GM19452 (cell line): ENCODE measurements around the gene PDXK.
A peak's percentile ranks its signal among the peaks of the same experiment; 100 is the strongest.

Experiments
- ATAC-seq: cut with Tn5 transposase; IDR thresholded peaks from one replicate; pipeline ENCODE4 v1.9.1; 2021; ENCODE audit not compliant: unreplicated experiment

PDXK gene

DNA sequence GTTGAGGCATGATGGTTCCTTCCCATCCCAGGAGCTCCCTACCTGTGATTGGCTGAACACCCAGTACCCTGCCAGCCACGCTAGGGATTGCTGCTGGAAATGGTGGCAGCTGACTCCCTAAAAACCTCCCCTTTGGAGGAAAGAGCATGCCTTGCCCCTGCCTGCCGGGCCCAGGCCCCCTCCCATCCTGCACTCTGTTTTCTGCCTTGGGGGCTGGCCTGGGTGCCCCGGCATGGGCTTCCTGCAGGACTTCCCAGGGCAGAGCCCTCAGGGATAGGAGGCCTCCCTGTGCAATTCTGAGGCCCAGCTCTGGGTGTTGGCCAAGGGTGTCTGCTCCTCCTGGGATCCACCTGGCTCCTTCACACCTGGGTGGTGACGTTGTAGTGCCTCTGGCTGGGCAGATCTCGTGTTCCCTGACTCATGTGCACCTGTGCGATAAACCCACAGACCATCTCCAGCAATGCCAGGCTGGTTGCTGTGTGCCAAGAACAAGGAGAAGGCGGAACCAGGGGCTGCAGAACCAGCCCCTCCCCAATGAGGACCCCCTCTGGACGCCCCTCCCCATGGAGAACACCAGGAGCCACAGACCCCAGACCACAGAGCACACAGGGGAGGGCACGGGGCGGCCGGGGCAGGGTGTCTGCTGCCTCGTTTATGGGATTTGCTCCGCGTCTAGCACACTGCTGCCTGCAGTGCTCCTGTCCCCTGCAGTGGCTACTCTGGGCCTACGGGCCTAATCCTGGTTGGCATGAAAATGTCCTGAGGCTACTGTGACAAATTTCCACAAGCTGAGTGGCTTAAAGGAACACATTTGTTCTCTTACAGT, 43.6 kb downstream of the PDXK start:
- ATAC-seq, result no peak

DNA sequence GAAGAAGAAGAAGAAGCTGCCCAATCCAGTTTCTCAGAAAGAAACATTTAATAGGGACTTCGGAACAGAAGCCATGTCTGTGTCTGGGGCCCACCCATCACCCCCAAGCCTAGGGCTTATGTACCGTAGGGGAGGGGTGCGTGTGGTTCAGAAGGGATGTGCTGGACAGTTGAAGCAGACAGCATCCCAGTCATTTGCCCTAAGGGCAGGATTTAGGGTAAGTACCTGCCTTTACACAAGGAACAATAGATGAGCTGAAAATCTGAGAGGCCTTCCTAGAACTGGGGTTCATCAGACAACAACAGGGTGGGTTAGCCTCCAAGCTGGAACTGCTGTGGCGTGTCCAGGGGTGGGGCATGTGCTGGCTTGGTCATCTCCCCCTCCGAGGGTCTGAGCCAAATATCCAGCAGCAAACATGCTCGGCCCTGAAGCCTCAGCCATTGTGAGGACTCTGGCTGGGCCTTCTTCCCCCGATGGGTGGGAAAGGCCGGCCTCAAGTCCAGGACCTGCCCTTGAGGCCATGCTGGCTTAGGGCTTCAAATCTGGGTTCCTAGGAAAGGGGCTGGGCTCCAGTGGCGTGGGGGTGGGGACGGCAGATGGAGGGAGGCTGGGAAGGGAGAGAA, 45.1 kb downstream of the PDXK start:
- ATAC-seq, result no peak

DNA sequence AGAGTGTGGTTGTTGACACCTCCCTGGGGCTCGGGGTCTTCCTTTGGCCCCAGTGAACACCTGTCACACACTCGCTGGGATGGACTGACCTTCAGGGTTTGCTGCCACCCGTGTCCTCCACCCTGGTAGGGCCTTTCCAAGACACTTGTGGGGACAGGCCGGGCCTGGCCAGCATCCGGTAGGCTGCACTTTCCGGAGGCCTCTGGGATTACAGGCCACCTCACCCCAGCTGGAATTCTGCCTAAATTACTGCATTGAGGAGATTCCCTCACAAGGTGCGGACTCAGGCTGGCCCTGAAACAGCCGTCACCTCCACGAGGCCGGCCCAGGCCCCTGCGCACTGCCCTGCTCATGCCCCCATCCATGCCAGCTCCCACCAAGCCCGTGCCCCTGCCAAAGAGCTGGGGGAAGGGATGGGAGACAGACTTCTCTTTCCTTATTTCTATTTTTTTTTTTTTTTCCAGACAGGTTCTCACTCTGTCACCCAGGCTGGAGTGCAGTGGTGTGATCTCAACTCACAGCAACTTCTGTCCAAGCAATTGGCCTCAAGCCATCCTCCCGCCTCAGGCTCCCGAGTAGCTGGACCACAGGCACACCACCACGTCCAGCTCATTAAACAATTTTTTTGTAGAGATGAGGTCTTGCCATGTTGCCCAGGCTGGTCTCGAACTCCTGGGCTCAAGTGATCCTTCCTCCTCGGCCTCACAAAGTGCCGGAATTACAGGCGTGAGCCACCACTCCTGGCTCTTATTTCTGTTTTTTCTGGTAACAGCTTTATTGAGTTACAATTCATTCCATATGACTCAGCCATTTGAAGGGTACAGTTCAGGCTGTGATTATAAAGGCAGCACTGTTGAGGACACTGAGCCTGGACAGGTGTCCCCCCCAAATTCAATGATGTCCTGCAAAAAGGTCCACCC, 45.9 kb downstream of the PDXK start:
- ATAC-seq, result no peak

DNA sequence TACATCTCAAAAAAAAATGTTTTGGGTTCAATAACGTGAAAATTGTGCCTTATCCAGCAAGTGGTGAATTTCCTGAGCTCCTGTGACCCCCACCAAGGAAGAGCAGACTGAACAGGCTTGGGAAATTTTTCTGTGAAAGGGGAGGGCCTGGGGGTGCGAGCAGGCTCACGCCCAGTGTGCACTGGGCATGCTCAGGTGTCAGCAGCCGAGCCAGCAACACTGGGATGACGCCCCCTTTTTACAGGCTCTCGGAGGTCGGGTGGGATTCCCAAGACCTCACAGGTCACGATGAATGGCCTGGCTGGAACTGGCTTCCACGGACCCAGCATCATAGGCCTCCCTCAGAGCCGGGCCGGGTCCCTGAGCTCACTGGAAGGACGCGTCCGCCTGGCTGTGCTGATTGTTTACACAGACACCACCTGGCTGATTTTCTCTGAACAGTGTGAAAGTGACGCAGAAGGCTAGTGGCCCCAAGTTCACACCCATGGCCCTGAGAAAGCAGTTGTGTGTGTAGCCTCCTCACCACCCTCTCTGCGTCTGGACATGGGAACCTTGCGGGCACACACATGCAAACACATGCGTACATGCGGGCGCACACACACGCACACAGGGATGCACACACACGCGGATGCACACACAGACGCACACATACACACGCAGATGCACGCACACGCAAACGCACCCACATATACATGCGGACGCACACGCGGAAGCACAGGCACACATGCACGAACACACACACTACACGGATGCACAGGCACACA, 48.0 kb downstream of the PDXK start:
- ATAC-seq, result no peak

DNA sequence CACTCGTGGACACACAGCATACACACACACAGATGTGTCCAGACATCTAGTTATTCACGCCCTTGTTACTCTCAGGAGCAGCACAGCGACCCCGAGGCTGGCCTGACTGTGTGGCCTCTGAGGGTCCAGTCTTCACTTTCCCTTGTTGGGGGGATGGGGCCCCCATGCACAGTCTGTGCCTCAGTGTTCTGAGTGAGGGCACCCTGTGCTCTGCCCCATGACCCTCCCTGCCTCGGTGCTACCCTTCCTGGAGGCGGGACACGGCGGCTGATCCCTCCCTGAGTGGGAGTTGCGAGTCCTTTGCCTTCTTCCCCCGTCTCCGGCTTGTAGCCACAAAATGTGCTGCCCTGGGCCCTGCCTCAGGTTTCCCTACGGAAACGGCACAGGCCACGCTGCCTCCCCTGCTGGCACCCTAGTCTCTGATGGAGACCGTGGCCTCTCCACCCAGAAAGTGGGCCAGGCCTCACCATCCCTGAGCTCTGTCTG, 48.6 kb downstream of the PDXK start:
- ATAC-seq, result no peak

DNA sequence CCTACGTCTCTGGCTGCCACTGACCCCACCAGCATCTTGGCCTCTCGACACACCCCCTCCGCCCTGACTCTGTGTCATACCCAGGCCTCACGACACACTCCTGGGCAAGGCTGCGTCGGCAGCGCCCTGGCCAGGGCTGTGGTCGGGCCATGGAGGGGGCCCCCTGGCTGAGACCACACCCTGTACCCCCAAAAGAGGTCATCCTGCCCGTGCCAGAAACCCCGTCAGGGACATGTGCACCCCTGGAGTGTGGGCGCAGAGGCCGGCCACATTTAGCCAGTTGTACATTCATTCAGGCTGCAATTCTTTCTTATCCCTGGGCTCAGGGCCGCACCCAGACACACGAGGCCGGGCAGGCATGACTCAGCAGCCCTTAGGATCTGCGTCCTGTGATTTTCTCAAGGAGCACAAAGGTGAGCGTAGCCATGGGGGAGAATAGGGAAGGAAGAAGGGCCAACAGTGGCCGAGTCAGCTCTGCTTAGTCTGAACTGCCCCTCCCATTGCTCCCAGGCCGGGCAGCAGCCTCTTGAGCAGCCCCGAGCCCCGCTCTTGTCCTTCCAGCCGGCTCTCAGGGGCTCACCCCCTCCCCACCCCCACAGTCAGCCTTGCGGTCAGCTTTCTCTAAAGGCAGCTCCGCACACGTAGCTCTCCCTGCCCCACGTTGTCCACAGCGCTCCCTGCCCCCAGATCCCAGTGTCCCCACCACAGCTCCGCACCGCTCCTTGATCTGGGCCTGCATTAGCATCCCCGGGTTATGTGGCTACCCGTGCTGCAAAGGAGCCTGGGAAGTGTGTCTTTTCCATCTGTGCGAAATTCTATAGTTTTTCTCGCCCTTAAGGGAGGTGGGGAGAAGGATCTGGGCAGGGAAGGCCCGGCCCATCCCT, 49.3 kb downstream of the PDXK start:
- ATAC-seq, result no peak

DNA sequence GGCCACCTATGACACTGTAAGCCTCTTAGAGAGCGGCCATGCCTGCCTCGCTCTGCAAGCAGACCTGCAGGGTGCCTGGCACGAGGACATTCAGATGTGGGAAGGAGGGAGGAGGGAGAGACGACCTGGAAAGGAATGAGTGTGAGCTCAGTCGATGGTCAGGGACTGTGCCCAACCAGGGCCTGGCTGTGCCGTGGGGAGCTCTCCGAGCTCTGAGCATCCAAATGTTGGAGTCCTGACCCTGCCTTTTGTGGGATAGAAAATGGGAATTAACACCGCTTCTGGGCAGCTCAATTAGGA, 49.9 kb downstream of the PDXK start:
- ATAC-seq, result no peak

DNA sequence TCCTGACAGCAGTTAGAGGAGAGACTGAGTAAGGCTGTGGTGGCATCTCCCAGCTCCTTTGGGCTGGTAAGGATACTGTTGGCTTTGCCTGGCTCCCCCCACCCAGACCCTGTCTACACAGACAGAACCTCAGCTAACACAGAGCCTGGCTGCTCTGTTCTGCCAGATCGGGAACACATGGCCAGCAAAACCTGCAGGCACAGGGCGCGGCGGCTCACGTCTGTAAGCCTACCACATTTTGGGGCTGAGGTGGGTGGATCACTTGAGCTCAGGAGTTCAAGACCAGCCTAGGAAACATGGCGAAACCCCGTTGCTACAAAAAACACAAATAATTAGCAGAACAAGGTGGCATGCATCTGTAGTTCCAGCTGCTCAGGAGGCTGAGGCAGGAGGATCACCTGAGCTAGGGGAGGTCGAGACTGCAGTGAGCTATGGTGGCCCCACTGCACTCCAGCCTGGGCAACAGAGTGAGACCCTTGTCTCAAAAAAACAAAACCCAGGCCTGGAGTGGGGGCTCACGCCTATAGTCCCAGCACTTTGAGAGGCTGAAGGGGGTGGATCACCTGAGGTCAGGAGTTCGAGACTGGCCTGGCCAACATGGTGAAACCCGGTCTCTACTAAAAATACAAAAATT, 50.5 kb downstream of the PDXK start:
- no peak for ATAC-seq

DNA sequence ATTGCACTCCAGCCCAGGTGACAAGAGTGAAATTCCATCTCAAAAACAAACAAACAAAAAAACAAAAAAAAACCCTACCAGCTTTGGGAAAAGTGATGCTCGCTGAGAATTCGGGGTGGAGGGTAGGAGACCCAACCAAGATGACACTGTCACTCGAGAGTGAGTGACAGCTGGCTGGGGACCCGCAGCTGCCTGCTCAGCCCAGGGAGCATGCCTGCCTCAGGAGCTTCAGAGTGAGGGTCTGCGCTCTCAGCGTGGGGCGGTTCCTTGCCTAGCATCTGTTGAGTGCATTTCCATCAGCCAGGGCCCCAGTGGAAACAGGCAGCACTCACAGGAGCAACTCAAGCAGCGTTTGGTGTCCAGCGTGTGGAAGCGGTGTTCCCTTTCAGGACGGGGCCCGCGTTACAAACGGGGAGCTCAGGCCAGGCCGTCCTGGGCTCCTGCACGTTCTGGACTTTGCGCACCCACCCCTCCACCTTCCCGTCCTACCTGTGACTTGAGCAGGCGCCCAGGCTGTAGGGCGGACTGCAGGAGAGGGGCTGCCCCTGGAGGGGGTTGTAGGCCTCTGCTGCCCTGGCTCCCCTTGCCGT, 51.2 kb downstream of the PDXK start:
- no peak for ATAC-seq

DNA sequence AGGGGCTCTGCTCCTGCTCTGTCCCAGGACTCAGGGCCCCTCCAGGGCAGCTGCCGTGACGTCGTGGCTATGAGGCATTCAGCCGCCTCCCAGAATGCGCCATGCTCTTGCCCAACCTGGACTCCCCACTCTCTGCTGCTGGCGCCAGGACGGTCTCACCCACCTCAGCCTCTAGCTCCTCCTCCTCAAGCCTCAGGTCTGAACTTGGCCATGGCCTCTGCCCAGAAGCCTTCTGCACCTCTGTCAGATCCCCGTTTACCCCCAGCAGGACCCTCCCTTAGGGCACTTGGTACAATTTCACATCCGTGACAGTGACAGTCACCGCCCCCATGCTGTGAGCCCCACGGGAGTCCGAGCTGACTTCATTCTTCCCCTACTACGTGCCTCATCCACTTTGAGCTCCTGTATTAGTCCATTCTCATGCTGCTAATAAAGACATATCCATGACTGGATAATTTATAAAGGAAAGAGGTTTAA, 52.3 kb downstream of the PDXK start:
- no peak for ATAC-seq

DNA sequence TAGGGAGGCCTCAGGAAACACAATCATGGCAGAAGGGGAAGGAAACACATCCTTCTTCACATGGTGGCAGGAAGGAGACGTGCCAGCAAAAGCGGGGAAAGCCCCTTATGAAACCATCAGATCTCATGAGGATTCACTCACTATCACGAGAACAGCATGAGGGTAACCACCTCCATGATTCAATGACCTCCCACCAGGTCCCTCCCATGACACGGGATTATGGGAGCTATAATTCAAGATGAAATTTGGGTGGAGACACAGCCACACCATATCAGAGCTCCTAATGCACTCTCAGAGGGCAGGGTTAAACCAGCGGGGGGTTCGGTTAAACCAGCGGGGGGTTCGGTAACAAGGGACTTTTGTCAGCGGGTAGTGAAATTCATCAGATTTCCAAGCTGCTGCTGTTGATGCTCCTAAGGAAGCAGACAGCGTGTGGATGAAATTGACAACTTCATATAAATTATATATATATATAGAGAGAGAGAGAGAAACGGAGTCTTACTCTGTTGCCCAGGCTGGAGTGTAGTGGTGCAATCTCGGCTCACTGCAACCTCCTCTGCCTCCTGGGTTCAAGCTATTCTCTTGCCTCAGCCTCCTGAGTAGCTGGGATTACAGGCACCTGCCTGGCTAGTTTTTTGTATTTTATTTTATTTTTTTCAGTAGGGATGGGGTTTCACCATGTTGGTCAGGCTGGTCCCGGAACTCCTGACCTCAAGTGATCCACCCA, 52.9 kb downstream of the PDXK start:
- no peak for ATAC-seq

DNA sequence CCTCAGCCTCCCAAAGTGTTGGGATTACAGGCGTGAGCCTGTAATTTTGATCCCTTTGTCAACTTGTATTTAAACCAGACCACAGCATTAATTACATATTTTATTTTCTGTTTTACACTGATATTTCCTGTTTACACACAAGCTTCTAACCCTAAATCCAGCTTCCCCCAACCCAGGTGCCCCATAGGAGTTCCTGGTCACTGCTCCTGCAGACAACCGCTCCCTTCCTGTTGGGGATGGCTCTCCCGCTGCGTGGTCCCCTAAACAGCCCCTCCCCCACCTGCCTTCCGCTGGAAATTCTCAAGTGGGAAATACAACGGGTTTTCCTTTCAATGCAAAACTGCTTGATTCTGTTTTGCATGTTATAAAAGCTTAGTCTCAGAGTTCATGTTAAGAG, 53.5 kb downstream of the PDXK start:
- no peak for ATAC-seq

DNA sequence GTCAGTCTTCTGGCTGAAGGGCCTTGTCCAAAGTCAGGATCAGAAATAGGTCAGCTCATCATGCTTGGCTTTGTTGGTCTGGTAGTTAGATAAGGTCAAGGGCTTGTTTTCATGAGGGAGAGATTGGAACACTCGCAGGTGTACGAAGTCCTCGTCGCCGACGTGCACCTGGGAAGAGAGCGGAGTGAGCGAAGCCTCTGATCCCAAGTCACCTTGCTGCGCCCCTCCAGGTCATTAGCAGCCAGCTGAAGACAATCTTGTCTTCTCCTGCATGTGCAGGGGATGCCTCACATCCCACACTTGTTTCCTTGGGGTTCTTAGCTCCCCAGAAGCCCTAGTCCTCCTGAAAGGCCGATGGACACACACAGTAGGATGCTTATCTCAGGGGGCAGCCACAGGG, 55.2 kb downstream of the PDXK start:
- ATAC-seq, result no peak

DNA sequence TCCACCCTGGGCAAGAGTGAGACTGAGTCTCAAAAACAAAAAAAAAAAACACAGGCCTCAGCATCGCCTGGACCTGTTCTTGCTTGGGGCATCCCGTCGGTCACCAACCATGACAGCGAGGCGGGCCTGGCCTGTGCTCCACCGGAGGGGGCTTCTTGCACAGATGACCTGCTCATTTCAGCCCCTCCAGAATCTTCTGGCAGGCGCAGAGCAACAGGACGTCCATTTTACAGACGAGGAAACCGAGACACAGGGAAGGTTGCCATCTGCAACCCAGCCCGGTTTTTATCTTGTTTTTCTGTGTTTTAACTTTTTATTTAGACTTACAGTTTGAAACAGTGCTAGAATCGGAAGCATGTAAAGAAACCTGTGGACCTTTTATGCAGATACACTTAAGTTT, 56.3 kb downstream of the PDXK start:
- ATAC-seq, result no peak

DNA sequence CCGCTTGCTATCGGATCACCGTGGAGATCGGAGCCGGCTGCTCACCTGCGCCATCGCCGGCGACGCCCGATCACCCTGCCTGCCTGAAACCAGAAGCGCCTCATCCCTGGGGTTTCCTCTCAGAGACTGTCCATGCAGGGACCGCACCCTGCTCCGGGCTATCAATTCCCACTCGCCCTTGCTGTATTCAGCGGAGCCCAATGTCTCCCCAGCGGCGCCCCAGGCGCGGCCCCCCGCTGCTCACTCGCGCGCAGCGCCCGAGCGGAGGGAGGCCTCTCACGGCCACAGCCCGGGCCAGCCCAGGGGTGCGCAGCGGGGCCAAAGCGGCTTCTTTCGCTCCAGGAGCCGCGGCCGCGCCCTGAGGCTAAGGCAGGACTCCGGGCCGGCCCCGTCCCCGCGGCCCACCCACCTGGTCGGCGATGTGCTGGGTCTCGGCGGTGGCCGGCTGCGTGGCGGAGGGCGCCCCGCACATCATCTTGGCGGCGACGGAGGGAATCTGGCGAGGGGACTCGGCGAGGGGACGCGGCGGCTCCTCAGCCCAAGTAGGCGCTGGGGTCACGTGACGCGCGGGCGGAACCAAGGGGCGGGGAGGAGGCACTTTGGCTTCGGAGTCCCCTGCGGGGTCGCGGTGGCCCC, 57.0 kb downstream of the PDXK start, which contains the start of gene CSTB:
Gene CSTB, minus strand, starts transcription at position 514 of the 636 bp plus-strand sequence. Its CDS starts 39 bp downstream, at position 475.
- ATAC-seq, result peak; percentile 77

DNA sequence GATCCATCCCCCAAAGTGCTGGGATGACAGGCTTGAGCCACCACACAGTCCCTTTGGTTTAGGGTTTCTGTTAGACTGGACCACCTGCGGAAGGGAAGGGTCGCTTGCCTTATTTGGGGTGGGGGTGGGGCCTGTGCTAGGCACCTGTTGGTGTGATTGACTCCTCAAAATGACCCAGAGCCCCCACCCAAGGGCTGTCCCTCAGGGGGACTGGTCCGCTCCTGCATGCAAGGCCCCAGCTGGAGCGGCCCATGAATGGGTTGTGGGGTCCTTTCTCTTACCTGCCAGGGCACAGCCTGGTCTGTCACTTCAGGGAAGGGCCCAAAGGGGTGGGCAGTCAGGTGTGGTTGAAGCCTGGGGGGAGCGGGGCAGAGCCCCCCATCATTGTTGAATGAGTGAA, 59.0 kb downstream of the PDXK start:
- no peak for ATAC-seq

DNA sequence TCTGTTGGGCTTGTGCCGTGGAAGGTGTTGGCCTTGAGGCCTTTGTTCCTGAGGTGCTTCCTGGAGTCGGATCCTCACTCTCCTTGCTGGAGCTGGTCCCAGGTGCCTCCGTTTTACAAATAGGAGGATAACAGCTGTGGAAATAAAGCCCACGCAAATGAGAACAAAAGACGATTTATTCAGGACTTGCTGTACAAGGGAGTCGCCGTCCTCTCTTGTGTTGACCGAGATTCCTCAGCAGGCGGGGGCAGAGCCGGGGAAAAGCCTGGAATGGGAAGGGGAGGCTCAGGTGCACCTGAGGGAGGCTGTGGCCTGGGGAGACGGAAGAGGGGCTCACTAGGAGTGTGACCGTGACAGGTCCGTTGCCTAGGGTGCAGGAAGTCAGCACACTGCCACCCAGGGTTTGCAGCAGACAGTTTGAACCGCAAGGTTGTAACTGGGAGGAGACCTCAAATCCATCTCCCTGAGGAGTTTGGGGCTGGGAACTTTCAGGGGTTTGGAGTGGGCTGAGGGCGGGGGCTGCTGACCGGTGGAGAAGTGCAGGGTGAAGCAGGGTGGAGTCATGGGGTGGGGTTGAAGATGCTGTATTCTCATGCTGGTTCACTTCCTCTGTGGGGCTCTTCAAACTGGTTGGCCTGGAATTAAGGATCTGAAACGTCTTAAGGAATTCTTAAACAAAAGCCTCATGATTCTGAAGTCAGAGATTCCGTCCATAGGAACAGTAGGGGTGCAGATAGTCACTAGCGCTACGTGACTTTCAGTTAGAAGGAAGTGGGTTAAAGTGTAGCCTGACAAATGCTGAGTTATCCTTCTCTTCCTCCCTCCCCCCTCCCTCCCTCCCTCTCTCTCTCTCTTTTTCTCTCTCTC, 59.8 kb downstream of the PDXK start:
- ATAC-seq, result no peak
